SHP77 treated with DMSO at 0.1 percent for 48 hours (cell line): Measurements from ENCODE around the gene RCBTB1.
"Not testable (repeated sequence)": the region's sequence is repeated elsewhere in the genome, so short reads cannot be mapped to it uniquely, and the experiment has no call there.

Experiments
- DNase-seq: peaks from one replicate; lab custom pipeline; 2025; lab: John Stamatoyannopoulos, UW

Gene RCBTB1

GRCh38 chr13:49512578-49512977, 72.8 kb downstream of the RCBTB1 start:
- no peak for DNase-seq

GRCh38 chr13:49503951-49504350, 81.4 kb downstream of the RCBTB1 start:
- DNase-seq = no peak

GRCh38 chr13:49502954-49503353, 82.4 kb downstream of the RCBTB1 start:
- DNase-seq = no peak

- no peak for DNase-seq
These were observed 85.3 kb downstream of the RCBTB1 start for GRCh38 chr13:49499889-49500660.

GRCh38 chr13:49498206-49498605, 87.2 kb downstream of the RCBTB1 start:
- DNase-seq = no peak

- DNase-seq = no peak
These were observed 88.1 kb downstream of the RCBTB1 start for GRCh38 chr13:49497272-49497671.

GRCh38 chr13:49496837-49497236, 88.5 kb downstream of the RCBTB1 start:
- DNase-seq = not testable (repeated sequence)

- DNase-seq = no peak
These were observed 89.3 kb downstream of the RCBTB1 start, which contains the start of gene PHF11 for GRCh38 chr13:49495783-49496762. Gene PHF11 (plus strand): TSS chr13:49495953. CDS start chr13:49496002, 49 bp downstream.

- DNase-seq = no peak
These were observed 90.7 kb downstream of the RCBTB1 start for GRCh38 chr13:49494645-49495044.

- DNase-seq = no peak
These were observed 96.8 kb downstream of the RCBTB1 start for GRCh38 chr13:49488563-49488962.
